SKM-1 treated with dmso at 0.1 percent for 144 hours (cell line): ENCODE measurements around the gene OGA.

ENCODE experiments used
- DNase-seq: peaks from one replicate; lab custom pipeline; 2025; ENCODE audit not compliant: unreplicated experiment; lab: John Stamatoyannopoulos, UW

The OGA gene

DNA sequence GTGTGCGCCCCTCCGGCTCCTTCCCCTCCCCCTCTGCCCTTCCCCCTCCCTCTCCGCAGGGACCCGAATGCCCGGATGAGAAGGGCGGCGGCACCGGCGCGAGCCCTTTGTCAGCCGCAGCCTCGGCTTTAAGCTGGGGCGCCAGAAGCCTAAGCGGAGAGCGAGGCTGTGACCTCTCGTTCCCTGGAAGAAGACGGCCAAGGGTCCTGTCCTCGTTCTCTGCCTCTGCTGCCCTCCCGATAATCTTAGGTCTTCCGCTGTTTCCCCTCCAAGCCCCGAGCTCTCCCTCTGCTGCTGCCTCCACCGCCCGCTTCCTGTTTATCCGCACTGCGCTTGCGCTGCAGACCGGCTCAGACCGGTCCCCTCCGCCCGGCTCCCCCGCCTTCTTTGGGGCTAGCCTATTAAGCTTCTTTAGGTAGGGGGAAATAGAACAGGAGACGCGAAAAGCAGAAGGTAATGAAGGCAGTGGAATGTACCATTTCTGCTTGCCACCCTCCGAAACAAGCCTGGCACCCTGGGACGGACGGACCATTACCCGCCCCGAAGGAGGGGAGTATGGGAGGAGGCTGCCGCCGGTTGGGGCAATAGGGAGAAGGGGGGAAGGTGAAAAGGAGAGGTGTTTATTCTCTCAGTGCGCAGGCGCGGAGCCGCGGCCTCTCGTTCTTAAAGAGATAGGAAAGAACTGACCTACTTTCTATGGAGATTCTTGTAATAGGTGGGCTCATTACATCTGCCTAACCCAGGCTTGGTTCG lies at the start of gene OGA:
Gene OGA (minus strand): TSS at position 326 of the 753 bp plus-strand sequence. CDS start 422 bp downstream, outside the sequence.
- peak; percentile 100 for DNase-seq

DNA sequence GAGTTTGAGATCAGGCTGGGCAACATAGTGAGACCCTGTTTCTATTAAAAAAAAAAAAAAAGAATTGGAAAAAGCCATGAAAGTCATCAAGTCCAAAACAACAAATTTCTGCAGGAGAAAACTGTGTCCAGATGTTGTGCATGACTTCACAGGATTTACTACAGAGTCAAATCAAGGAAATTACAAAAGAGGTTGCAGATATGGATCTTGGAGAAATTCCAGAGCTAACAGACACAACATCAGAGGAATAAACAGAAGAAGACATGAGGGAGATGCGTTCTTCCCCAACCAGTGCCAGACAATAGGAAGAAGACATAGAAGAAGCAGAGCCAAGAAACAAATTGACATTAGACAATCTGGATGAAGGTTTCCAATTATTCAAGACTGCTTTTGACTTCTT lies 49.7 kb upstream of the OGA start:
- no peak for DNase-seq

DNA sequence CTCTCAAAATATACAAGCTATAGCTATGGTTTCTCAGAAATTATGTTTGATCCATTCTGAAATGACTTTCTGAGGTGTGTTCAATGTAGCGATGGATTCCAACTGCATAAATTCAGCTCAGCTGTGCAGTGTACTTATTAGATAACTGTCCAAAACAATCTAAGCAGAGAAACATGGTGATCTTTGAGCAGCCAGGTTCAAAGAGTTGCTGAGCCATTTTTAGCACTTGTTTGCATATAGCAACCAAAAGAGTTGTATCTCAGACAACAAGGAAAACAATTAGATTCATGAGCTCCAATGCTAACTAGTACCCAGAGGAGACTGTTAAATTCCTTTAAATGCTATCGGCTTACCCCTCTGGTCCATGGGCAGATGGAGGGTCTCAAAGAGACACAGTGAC lies 41.3 kb upstream of the OGA start:
- DNase-seq, result no peak

DNA sequence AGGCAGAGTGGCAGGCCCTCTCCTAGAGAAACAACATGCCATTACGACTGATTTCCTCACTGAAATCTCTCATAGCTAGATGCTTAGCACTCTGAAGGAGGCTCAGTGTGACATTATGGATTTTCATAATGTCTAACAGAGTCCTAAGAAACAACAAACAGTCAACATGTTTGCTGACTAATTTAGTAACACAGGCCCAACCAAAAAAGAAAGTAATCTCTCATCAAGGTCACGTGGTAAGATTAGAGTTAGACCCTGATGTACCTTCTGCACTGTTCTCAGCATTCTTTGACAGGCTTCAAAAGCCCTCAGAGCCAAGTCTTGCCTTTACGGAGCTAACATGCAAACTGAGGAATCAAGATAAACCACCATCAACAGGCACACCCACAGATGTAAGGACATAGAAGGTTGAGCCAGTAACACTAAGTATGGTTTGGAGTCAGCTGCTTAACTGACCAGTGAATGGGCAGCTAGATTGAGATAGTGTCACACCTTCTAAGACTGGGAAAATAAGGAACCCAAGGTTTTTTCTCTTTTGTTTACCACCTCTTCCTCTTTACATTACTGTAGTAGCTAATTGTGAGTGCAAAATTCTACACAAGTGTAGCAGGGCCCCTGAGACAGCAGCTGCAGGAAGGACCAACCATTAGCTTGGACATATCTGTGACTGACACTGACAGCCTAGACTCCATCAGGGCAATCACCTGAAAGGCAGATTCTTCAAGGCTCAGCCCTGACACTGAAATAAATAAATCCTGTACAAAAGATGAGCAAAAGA lies 40.7 kb upstream of the OGA start:
- DNase-seq, result no peak

DNA sequence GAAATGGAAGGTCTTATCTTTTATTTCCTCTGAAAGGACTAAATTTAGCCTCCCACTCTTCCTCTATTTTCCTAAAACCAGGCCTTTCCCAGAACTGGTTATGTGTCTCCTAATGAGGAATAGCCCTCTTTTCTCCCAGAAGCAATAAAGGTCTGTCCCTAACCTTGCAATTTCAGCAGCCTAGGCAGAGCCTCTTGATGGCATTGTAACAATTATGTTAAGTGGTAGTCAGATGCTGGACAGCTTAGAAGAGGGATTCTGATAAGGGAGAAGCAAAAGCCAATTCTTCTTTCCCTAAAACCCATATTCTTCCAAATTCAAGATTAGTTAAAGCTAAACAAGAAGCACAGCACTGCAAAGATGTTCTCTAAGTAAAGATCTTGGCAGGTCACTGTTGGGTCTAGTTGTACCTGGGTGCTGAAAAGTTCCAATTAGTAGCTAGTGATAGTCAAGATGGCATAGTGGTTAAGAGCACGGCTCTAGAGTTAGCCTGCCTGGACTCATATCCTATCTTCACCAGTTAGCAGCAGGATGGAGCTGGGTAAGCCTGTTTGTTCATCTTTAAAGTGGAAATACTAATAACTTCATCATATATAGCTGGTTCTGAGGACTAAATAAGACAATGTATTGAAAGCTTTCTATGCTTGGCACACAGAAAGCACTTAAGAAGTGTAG lies 39.7 kb upstream of the OGA start:
- no peak for DNase-seq

DNA sequence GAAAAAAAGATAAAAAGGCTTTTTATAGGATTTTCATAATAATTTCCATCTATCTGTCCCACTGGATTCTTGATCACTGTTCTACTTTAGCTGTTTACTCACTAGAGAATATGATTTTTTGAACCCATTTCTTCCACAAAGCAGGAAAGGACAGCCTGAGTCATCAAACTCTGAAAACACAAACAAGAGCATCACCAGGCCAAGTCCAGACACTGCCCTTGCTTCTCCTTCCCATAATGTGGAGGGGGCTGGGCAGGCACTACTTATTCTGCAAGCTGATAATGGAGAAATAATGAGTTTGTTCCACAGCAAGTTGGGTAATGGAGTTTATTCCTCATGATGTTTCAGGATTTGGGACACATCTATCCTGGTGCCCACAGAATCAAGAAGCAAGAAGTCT lies 38.4 kb upstream of the OGA start:
- no peak for DNase-seq

DNA sequence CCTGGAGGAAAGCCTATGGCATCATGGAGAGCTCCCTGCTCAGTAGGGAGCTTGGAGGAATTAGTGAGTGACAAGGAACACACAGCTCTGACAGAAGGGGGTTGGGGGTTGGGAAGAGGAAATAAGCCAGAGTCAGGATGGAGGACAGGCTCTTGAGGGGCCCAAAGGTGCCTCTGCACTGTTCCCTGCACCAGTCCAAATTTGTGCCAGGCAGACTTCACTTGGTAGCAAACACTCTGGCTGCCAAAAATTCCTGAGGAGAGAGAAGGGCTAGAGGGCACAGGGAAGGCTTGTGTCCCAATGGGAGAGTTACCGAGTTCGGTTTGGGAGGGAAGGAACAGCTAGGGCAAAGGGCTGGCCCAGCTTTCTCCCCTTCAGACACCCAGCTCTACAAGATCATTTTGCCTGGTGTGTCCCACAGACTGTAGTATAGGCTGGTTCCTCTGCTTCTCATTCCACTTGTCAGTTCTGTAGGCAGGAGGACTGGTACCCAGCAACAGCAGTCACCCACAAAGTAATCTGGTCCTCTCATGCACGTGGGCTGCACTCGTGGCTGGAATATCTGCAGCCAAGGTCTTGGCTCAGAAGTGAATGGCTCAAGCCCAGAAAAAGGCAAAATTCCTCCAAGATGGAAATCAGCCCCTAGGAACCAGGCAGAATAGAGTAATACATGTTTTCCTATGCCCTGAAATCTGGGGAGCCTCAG lies 33.3 kb upstream of the OGA start:
- DNase-seq, result no peak

DNA sequence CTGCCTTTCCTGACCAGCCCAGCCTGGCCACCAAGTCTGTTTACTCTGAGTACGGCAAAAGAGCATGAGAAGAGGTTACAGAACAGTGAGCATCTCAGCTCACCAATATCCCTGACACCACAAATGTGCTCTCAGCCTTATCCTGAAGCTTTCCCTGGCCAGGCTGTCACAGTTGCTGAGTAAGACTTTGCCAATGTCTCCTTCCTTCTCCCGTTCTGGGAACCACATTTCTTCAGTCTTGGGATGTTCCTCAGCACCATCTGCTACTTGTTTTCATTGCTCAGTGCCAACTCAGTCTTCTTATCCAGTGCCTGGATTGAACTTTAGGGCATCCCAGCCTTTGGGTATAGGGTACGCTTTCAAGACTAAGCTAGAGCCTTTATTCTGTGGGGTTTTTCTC lies 32.5 kb upstream of the OGA start:
- no peak for DNase-seq

DNA sequence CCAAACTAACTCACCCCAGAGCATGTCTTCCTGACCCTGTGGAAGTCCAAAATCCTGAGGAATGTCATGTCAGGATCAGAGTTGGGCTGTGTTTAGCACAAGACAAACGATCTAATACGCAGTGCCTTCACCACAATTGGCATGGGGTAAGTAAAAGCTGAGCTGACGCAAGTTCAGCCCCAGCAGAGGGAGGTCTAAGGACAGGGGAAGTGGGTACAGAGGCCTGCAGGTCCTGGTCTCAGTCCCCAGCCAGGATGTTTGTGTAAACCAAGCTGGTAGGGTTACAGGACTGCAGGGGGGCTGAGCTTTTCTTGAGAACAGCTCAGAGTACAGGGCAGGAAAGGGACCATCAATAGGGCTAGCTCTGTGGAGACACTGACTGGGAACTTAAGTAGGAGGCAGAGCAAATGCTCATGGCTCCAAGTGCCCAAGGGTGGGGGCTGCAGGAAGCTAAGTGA lies 30.7 kb upstream of the OGA start:
- DNase-seq, result peak; percentile 17

DNA sequence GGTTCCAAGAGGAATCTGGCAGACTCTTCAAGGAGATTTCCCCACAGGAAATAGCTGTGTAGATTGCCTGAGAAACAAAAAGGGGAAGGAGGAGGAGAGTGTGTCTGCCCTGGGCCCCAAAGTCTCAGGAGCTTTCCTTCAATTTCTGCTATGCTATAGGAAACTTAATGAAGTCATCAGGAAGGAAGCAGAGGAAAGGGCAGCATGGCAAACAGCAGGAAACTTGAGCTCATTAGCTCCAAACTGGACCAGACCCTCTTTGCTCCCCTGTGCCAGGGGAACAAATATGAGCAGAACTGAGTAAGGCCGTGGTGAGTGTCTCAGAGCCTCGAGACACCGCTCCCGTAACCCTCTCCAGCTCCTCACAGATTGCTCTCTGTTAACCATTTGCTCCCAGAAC lies 30.2 kb upstream of the OGA start:
- DNase-seq, result peak; percentile 27

DNA sequence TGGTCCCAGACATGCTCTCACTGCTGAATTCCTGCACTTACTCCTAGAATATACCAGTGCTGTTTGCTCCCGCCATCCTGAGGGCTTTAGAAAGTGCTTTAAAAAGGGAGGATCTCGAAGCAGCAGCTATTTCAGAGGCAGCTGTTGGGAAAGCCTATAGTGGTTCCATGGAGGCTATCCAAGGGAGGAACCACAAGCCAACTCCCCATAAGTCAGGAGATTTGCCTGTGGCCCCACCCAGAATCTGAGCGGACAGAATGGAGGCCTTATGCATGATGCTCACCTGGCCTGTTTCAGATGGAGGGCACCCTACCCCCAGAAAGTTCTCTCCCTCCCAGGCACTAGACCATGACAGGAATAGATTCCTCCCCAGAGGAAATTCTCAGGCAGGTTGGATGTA lies 27.6 kb upstream of the OGA start:
- no peak for DNase-seq

DNA sequence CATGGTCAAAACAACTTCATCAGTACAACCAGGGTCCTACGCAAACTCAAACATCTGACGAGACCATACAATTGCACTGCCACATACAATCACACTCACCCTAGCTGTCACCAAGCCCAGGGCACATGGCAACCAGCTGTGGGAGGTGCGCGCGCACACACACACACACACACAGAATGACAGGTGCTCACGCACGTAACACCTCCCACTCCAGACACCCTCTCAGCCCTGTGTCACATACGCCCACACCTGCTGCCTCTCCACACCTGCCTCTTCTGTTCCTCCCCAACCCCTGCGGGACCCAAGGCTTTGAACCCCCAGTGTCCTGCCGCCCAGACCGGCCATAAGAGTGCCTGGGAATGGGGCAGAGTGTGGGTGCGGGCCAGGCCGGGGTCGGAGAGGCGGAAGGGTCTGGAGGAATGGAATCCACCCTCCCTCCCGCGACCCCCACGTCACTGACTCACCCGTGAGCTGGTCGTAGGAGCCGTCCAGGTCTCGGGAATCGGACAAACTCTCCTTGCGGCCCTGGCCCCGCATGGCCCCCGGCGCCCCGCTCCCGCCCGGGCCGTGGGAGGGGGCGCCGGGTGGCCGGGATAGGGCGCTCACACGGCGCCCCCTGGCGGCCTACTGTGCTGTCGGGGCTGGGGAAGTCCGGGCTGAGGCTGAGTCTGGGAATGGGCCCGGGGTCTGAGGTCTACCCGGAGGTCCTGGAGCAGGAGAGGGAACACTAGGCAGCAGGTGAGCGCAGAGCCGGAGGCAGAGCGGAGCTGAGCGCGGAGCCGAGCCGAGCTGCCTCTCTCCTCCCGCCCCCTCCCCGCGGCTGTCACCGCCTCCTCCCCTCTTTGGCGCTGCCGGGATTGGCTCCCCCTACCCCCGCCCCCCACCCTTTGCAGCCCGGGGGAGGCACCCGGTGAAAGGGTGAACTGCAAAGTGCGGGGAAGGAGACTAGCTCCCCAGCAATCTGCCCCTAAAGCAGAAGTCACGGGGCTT lies 25.1 kb upstream of the OGA start, which contains the start of gene KCNIP2:
Gene KCNIP2 (minus strand): TSS at position 769 of the 990 bp plus-strand sequence. CDS start 232 bp downstream, at position 537.
- DNase-seq, result peak; percentile 56

DNA sequence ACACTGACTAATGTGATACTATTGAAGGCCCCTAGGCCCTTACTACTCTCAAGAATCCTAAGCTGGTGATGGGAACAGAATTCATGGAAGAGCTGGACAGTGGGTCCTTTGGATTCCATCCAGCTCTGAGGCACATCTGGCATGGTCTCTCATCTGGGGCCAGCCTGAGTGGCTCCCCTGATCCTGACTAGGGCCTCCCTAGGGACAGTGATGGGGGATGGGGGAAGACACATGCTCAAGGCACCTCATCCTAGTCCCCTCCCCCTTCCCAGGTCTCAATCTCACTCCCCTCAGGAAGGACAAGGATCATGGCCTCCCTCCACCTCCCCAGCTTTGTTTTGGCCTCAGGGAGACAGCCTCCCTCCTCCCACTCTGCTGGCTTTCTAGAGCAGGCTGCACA lies 23.6 kb upstream of the OGA start:
- DNase-seq, result no peak

DNA sequence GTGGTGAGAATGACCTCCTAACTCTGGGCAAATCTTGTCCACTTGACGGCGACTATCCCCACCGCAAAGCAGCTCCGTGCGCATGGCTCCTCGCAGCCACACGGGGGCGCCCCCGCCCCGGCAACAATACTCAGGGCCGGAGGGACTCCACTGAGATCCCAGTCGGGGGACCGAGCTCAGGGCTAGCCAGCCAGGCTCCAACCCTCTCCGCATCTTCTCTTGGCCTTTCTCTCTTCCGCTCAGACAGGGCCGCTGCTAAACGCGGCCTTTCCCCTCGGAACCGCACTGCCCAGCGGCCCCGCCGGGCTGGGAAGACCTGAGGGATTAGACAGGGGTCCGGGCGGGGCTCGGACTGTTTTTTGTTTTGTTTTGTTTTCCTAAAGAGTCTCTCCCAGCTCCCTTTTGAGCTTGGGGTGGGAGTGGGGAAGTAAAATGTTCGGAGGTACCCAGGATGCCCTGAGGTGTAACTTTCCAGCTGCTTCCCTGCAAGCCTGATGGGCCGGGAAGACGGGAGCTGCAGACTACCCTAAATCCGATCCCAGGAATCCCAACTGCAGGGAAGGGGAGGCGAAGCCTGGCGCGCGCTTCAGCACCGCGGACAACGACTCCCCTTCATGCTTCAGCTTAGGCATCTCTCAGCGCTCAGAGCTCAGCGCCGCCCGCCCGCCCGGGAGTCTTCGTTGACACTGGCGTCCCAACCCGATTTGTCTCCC lies 22.7 kb upstream of the OGA start:
- DNase-seq, result peak; percentile 48

DNA sequence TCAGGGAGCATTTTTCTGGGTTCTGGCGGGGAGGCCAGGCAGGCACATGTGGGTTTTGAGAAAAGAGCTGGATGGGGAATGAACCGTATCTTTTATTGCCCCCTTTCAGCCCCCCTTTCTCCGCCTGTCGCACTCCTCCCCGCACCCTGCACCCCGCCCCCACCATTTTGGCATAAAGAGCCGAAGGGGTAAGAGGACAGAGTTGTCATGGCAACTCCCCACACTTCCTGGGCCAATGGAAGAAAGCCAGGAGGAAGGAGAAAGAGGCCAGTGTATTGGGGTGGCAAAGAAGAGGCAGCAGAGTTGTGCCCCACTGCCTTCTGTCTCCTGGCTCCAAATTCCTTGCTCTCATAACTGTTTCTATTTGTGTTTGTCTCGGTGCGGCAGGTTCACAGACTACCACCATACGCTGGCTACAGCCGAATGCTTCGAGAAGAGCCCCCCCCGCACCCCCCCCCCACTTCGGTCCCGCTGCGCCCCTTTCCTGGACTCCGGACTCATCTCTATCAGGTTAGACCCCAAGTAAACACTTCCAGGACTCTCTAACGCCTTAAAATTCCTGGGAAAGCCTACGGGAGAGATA lies 21.9 kb upstream of the OGA start:
- no peak for DNase-seq

DNA sequence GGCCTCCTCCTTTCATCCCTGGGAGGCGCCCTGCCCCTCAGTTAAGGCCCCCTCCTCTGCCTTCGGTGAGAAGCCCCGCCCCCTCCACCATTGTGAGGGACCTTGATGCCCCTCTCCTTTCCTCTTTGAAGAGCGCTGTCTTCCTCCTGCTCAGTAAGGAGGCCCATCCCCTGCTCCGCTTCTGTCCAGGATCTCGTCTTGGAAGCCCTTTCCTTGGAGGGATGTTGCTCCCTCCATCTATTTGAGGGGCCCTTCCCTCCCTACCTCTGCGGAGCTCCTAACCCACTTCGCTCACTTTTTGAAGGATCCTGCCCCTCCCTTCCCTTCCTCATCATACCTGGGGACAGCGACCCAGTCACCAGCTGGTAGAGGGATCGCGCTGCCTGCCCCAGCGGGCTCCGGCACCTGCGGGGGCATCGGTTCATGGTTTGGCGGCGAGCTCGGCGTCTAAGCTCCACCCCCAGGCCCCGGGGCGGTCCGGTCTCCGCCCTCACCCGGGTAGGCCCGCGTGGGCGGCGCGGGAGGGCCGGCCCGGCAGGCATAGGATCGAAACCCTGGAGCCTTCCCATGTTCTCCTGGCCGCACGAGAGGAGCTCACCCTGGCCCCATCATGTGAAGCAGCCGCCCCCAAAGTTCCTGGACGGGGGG lies 21.3 kb upstream of the OGA start:
- no peak for DNase-seq

DNA sequence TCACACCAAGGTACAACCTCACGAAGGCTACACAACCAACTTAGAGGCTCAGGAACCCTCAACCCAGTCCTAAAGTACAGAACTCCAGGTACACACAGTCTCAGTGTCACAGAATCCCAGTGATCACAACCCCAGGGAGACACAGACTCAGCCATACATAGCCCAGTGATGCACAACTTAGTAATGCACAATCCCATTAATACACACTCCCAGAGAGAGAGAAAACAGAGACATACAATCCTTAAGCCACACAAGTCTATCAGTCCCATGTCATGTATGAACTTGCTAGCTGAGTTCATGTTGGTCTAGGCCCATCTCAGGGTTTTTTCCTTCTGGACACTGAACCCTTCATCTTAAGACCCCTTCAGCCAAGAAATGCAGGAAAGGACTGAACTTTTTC lies 20.8 kb upstream of the OGA start:
- DNase-seq, result no peak

DNA sequence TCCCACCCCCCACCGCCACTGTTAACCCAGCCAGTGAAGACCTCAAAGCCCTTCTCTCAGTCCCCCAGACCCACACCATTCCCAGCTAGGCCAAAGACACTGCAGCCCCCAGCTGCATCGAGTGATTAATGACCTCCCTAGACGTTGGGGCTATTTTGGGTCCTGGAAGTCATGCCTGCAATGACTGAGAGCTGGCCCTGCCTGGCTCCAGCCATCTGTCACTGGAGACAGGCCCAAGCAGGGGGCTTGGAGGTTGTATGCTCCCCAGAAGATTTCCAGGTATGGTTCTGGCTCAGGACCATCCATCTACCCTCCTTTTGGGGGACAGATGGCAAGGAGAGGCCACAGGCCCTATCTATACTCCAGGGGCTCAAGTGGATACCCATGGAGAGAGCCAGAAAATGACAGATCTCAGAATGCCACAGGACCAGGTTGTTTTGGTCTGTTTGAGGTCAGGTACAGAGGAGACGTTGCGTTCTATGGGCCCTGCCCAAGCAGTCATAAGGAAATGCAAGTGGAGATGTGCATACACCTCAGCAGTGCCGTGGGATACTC lies 20.2 kb upstream of the OGA start:
- DNase-seq, result no peak
